Astrocyte of the spinal cord (primary cell): ENCODE measurements around the gene MEG3.

Experiments used
- DNase-seq: peaks from one replicate; pipeline ENCODE4 v3.0.0; 2011; ENCODE audit warnings: low read depth, low spot score
- H3K4me3 ChIP-seq: 2 replicates; pipeline ENCODE4 v1.5.1; 2011; ENCODE audit warnings: low read depth, mild to moderate bottlenecking, low read length, moderate library complexity
- in situ Hi-C: cut with HindIII; loops from 2 replicates; pipeline ENCODE4 v1.10.0; 2017; ENCODE audit warnings: low sequenced_read_pairs
- TF ChIP-seq, protein P1 (sequence below): IDR thresholded peaks from 2 replicates; pipeline ENCODE4 v1.5.1; 2012; ENCODE audit warnings: low read depth, mild to moderate bottlenecking, low read length, inconsistent platforms

MEG3 gene

GRCh38 chr14:100874411-100875091 is 48.6 kb downstream of the MEG3 start:
- TF ChIP-seq, protein P1, sequence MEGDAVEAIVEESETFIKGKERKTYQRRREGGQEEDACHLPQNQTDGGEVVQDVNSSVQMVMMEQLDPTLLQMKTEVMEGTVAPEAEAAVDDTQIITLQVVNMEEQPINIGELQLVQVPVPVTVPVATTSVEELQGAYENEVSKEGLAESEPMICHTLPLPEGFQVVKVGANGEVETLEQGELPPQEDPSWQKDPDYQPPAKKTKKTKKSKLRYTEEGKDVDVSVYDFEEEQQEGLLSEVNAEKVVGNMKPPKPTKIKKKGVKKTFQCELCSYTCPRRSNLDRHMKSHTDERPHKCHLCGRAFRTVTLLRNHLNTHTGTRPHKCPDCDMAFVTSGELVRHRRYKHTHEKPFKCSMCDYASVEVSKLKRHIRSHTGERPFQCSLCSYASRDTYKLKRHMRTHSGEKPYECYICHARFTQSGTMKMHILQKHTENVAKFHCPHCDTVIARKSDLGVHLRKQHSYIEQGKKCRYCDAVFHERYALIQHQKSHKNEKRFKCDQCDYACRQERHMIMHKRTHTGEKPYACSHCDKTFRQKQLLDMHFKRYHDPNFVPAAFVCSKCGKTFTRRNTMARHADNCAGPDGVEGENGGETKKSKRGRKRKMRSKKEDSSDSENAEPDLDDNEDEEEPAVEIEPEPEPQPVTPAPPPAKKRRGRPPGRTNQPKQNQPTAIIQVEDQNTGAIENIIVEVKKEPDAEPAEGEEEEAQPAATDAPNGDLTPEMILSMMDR = no peak
- no peak for DNase-seq
- in situ Hi-C loops = no loop called here
- no peak overlapping the region for H3K4me3 ChIP-seq

DNA sequence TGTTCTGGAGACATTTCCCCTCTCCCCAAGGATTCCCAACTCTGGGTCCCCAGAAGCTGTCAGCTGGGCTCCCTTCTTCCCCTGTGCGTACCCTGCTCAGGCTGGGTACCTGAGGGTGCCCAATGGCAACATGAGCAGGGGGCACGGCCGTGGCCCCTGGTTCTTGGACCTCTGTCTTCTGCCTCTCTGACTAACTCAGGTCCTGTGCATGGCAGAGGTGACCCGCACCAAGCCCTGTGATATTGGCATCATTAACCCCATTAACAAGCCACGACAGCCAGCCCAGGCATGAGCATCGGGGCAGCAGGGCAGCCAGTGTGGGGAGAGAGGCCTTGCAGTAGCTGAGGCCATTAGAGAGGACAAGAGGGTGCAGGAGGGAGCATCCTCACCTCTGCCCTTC is 49.2 kb downstream of the MEG3 start:
- DNase-seq = no peak
- no peak overlapping the region for H3K4me3 ChIP-seq
- TF ChIP-seq, protein P1 = no peak
- in situ Hi-C loops = no loop called here

DNA sequence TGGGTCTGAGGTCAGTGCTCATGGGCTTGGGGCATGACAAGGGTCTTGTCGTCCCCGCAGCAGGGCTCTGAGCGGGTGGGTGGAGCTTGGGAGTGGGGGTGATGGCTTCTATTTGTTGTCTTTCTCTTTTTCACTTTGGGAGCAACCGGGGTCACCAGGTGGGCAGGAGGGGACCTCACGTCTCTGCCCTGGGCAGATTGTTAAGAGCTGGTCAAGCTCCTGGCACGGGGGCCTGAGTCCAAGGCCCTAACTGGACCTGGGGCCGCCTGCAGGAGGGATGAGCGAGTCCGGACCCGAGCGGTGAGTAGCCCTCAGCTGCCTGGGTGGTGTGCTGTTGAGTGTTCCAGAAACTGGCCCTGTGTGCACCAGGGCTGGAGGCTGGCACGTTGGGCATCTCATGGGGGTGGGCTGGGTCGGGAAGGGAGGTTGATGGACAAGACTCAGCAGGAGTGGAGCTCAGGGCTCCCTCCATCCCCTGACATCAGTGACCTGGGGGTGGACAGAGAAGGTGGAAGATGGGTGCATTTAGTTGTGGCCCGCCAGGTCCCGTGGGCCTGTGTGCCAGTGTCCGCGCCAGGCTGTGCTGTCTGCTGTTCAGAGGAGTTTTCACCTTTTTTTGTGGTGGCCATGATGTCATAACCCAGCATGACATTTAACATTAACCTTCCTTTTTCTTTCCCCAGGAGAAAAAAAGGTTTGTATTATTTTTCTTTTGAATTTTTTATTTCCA is 50.1 kb downstream of the MEG3 start:
- TF ChIP-seq, protein P1 = no peak
- no peak overlapping the region for H3K4me3 ChIP-seq
- DNase-seq = no peak
- in situ Hi-C loops = no loop called here

- no peak for DNase-seq
- TF ChIP-seq, protein P1 = no peak
- no peak overlapping the region for H3K4me3 ChIP-seq
- in situ Hi-C loops = no loop called here
These were observed 52.6 kb downstream of the MEG3 start for GRCh38 chr14:100878271-100879146.

GRCh38 chr14:100879194-100879593 is 53.3 kb downstream of the MEG3 start:
- TF ChIP-seq, protein P1 = no peak

GRCh38 chr14:100879782-100880181 is 53.9 kb downstream of the MEG3 start:
- H3K4me3 ChIP-seq = no peak overlapping the region
- no peak for DNase-seq
- in situ Hi-C loops = no loop called here
- TF ChIP-seq, protein P1 = no peak

More at GRCh38 chr14:100879194-100879593, 53.3 kb downstream of the MEG3 start:
- DNase-seq = no peak
- in situ Hi-C loops = no loop called here
- no peak overlapping the region for H3K4me3 ChIP-seq
